HepG2 (cell line): ENCODE results near the gene SURF2. TPM values are rescaled to one million over a fixed set of nuclear protein-coding genes. Genes with fewer than 3 reads are reported as not detected.
A peak's percentile ranks its signal among the peaks of the same experiment; 100 is the strongest.

Experiments
- AGO1 ChIP-seq: fragments of 200-400 bp; formaldehyde crosslinking; IDR thresholded peaks from 2 replicates; pipeline ENCODE4 v1.6.1; 2017; ENCODE audit warnings: mild to moderate bottlenecking, low read depth, low read length, moderate library complexity; ENCODE audit not compliant: poor library complexity, severe bottlenecking
- BCLAF1 ChIP-seq: fragments of 450-650 bp; IDR thresholded peaks from 2 replicates; pipeline ENCODE4 v1.6.1; 2017; ENCODE audit warnings: mild to moderate bottlenecking
- ETV6 ChIP-seq: sonication (generic); formaldehyde crosslinking; conservative IDR thresholded peaks from 2 replicates; pipeline ENCODE4 v1.4.0; 2020; ENCODE audit warnings: missing genetic modification reagents
- GZF1 ChIP-seq: sonication (generic); formaldehyde crosslinking; IDR thresholded peaks from 2 replicates; pipeline ENCODE4 v1.5.1; 2020; ENCODE audit warnings: mild to moderate bottlenecking, missing genetic modification reagents
- IKZF1 ChIP-seq: fragments of 450-650 bp; IDR thresholded peaks from 2 replicates; pipeline ENCODE4 v1.7.1; 2016
- KDM2A ChIP-seq: sonication (generic); formaldehyde crosslinking; IDR thresholded peaks from 2 replicates; pipeline ENCODE4 v1.4.0; 2020; ENCODE audit warnings: low read depth, missing genetic modification reagents, borderline replicate concordance
- PLSCR1 ChIP-seq: sonication (generic); formaldehyde crosslinking; IDR thresholded peaks from 2 replicates; pipeline ENCODE4 v1.5.0; 2020; ENCODE audit warnings: missing genetic modification reagents, mild to moderate bottlenecking, borderline replicate concordance
- RBFOX2 ChIP-seq: fragments of 200-400 bp; formaldehyde crosslinking; IDR thresholded peaks from 2 replicates; pipeline ENCODE4 v1.6.1; 2017; ENCODE audit warnings: low read depth, mild to moderate bottlenecking, low read length
- RFX1 ChIP-seq: fragments of 450-650 bp; IDR thresholded peaks from 2 replicates; pipeline ENCODE4 v1.6.1; 2017
- SIN3A ChIP-seq: IDR thresholded peaks from 2 replicates; pipeline ENCODE4 v1.6.1; 2011; ENCODE audit warnings: low read depth, mild to moderate bottlenecking, control low read depth, low read length, borderline replicate concordance
- SKIL ChIP-seq: sonication (generic); formaldehyde crosslinking; IDR thresholded peaks from 2 replicates; pipeline ENCODE4 v1.8.0; 2022; ENCODE audit warnings: missing genetic modification reagents, mild to moderate bottlenecking, moderate library complexity, borderline replicate concordance
- SMAD1 ChIP-seq: sonication (generic); formaldehyde crosslinking; IDR thresholded peaks from 2 replicates; pipeline ENCODE4 v1.4.0; 2020; ENCODE audit warnings: missing genetic modification reagents, low read depth, mild to moderate bottlenecking, borderline replicate concordance
- ZNF354B ChIP-seq: sonication (generic); formaldehyde crosslinking; IDR thresholded peaks from 2 replicates; pipeline ENCODE4 v1.8.0; 2022; ENCODE audit warnings: mild to moderate bottlenecking, missing genetic modification reagents
- ZNF660 ChIP-seq: sonication (generic); formaldehyde crosslinking; IDR thresholded peaks from 2 replicates; pipeline ENCODE4 v1.5.1; 2020; ENCODE audit warnings: mild to moderate bottlenecking, low read depth, missing genetic modification reagents, borderline replicate concordance
- ZNF703 ChIP-seq: sonication (generic); formaldehyde crosslinking; IDR thresholded peaks from 2 replicates; pipeline ENCODE4 v1.5.1; 2020; ENCODE audit warnings: missing genetic modification reagents, mild to moderate bottlenecking, moderate library complexity, borderline replicate concordance
- polyA plus RNA-seq, 8 experiments: library from polyadenylated mRNA; depleted of rRNA in 3 of 8; stranded (reverse) in 7 of 8; unstranded in 1 of 8; fragments of >200 nt; fragmentation: Illumina TruSeq in 4 of 8; extraction: Trizol in 4 of 8; gene quantifications; 2 replicates each; pipeline versions ENCODE4 v1.2.1 to v1.2.3, GENCODE V29; 2011 to 2016; ENCODE audit warnings: low read depth in 4 of 8, missing spikeins in 1 of 8, mixed read lengths in 1 of 8; ENCODE audit not compliant: insufficient read depth in 1 of 8
- total RNA-seq, 5 experiments: library from RNA; depleted of rRNA; stranded (reverse); fragments of >200 nt; fragmentation: Illumina TruSeq; extraction: Trizol; gene quantifications; 2 replicates each; pipeline ENCODE4 v1.2.3, GENCODE V29; 2016; ENCODE audit warnings: low read depth in 1 of 5
- TF ChIP-seq, protein P1 (sequence below): IDR thresholded peaks from 2 replicates; pipeline ENCODE4 v1.6.1; 2016; ENCODE audit warnings: low read depth
- TF ChIP-seq, protein P2 (sequence below): sonication (generic); formaldehyde crosslinking; IDR thresholded peaks from 2 replicates; pipeline ENCODE4 v1.4.0; 2020; ENCODE audit warnings: mild to moderate bottlenecking, missing genetic modification reagents

The SURF2 gene
- total and polyA plus RNA-seq, 2 of the 13 experiments (the other 11 are each of a cell fraction or from before 2014, with no cell fraction given): 6.3 to 13.6 TPM

- TF ChIP-seq SKIL (CRISPR knock-in tag): no peak
- TF ChIP-seq, protein P1, sequence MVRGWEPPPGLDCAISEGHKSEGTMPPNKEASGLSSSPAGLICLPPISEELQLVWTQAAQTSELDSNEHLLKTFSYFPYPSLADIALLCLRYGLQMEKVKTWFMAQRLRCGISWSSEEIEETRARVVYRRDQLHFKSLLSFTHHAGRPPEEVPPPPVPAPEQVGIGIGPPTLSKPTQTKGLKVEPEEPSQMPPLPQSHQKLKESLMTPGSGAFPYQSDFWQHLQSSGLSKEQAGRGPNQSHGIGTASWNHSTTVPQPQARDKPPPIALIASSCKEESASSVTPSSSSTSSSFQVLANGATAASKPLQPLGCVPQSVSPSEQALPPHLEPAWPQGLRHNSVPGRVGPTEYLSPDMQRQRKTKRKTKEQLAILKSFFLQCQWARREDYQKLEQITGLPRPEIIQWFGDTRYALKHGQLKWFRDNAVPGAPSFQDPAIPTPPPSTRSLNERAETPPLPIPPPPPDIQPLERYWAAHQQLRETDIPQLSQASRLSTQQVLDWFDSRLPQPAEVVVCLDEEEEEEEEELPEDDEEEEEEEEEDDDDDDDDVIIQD (CRISPR knock-in tag): no peak
- TF ChIP-seq GZF1 (CRISPR knock-in tag): no peak
- TF ChIP-seq, protein P2, sequence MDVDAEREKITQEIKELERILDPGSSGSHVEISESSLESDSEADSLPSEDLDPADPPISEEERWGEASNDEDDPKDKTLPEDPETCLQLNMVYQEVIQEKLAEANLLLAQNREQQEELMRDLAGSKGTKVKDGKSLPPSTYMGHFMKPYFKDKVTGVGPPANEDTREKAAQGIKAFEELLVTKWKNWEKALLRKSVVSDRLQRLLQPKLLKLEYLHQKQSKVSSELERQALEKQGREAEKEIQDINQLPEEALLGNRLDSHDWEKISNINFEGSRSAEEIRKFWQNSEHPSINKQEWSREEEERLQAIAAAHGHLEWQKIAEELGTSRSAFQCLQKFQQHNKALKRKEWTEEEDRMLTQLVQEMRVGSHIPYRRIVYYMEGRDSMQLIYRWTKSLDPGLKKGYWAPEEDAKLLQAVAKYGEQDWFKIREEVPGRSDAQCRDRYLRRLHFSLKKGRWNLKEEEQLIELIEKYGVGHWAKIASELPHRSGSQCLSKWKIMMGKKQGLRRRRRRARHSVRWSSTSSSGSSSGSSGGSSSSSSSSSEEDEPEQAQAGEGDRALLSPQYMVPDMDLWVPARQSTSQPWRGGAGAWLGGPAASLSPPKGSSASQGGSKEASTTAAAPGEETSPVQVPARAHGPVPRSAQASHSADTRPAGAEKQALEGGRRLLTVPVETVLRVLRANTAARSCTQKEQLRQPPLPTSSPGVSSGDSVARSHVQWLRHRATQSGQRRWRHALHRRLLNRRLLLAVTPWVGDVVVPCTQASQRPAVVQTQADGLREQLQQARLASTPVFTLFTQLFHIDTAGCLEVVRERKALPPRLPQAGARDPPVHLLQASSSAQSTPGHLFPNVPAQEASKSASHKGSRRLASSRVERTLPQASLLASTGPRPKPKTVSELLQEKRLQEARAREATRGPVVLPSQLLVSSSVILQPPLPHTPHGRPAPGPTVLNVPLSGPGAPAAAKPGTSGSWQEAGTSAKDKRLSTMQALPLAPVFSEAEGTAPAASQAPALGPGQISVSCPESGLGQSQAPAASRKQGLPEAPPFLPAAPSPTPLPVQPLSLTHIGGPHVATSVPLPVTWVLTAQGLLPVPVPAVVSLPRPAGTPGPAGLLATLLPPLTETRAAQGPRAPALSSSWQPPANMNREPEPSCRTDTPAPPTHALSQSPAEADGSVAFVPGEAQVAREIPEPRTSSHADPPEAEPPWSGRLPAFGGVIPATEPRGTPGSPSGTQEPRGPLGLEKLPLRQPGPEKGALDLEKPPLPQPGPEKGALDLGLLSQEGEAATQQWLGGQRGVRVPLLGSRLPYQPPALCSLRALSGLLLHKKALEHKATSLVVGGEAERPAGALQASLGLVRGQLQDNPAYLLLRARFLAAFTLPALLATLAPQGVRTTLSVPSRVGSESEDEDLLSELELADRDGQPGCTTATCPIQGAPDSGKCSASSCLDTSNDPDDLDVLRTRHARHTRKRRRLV: no peak
- TF ChIP-seq KDM2A (CRISPR knock-in tag): peak; percentile 75; the same call in 1 of the 2 replicates
- TF ChIP-seq RBFOX2: no peak
- no peak for TF ChIP-seq SMAD1
- TF ChIP-seq RFX1: no peak
- no peak for TF ChIP-seq AGO1
- no peak for TF ChIP-seq BCLAF1
- TF ChIP-seq ETV6 (CRISPR knock-in tag): no peak
- no peak for TF ChIP-seq IKZF1
- no peak for TF ChIP-seq ZNF354B (CRISPR knock-in tag)
- TF ChIP-seq ZNF660: no peak
- TF ChIP-seq ZNF703: no peak
- TF ChIP-seq PLSCR1 (CRISPR knock-in tag): no peak
- no peak; the same call in 1 of the 2 replicates for TF ChIP-seq SIN3A
These were observed 30.0 kb downstream of the SURF2 start (continued) for GRCh38 chr9:133386338-133386737.
